ENCODE results near the gene MYO18B. TPM values are rescaled to one million over a fixed set of nuclear protein-coding genes. Genes with fewer than 3 reads are reported as not detected.

Gene MYO18B
- polyA plus RNA-seq, 3 donors, result not detected

DNA sequence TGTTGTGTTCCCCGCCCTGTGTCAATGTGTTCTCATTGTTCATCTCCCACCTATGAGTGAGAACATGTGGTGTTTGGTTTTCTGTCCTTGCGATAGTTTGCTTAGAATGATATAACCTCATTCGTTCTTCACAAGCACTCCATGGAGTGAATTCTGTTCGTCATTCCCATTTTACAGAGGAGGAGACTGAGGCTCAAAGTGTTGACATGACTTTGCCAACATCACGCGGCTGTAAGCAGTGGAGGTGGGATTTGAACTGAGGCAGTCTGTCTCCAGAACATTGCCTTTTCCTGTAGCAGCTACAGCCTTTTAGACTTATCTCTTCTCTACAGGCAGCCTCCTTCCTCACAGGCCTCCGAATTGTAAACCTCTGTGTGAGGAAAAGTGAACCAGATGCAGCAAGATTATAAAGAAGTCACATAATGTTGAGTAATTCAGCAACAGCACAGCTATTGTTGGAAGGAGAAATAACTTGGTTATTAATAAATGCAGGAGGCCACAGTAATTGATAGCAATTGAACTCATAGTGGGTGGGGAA lies 74.6 kb downstream of the MYO18B start:
- H3K79me2 ChIP-seq (ENCODE audit: insufficient read depth, low read length), result no peaks in the 10 kb centered on the region
- intact Hi-C loops (cut with micrococcal nuclease), result no loop called here
- Mint-ChIP-seq H3K27ac (no peak overlapping the region), H3K4me3 (no peak overlapping the region), H3K36me3 (no peaks in the 10 kb centered on the region), H3K9me3 (peaks cover 0 to 7% (median 0%) of the 10 kb centered on the region in 7 donors), H3K4me1 (no peaks in the 10 kb centered on the region), H3K27me3 (ENCODE audit: low read depth in 3 of 3) (peaks cover 2 to 13% (median 9%) of the 10 kb centered on the region in 3 donors)
- no peak overlapping the region for H3K27ac ChIP-seq (ENCODE audit: low read depth in 1 of 2, low read length in 2 of 2)
- H4K20me1 ChIP-seq (ENCODE audit: insufficient read depth, low read length), result no peaks in the 10 kb centered on the region
- H3K9ac ChIP-seq (ENCODE audit: insufficient read depth, low read length, poor library complexity, severe bottlenecking), result no peak overlapping the region
- TF ChIP-seq, protein P1, sequence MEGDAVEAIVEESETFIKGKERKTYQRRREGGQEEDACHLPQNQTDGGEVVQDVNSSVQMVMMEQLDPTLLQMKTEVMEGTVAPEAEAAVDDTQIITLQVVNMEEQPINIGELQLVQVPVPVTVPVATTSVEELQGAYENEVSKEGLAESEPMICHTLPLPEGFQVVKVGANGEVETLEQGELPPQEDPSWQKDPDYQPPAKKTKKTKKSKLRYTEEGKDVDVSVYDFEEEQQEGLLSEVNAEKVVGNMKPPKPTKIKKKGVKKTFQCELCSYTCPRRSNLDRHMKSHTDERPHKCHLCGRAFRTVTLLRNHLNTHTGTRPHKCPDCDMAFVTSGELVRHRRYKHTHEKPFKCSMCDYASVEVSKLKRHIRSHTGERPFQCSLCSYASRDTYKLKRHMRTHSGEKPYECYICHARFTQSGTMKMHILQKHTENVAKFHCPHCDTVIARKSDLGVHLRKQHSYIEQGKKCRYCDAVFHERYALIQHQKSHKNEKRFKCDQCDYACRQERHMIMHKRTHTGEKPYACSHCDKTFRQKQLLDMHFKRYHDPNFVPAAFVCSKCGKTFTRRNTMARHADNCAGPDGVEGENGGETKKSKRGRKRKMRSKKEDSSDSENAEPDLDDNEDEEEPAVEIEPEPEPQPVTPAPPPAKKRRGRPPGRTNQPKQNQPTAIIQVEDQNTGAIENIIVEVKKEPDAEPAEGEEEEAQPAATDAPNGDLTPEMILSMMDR (IDR thresholded peaks at IDR 0.05), result no peak
- no peak for DNase-seq
- no peak overlapping the region for H2AFZ ChIP-seq (ENCODE audit: insufficient read depth, low read depth, low read length, poor library complexity, severe bottlenecking)
- H3K36me3 ChIP-seq (replicated peaks in 1 of 2; ENCODE audit: control insufficient read depth in 1 of 2, insufficient read depth in 2 of 2, low read length in 2 of 2), result no peaks in the 10 kb centered on the region
- H3K4me2 ChIP-seq (replicated peaks; ENCODE audit: extremely low read depth, low read length, poor library complexity, severe bottlenecking), result no peak overlapping the region
- H3K4me1 ChIP-seq (ENCODE audit: control insufficient read depth in 1 of 2, insufficient read depth in 2 of 2, low read length in 2 of 2), result no peaks in the 10 kb centered on the region
- WGBS (ENCODE audit: insufficient coverage), result no CpG with 5 or more reads among the region's 7 CpGs
- H3K27me3 ChIP-seq (ENCODE audit: control insufficient read depth in 2 of 2, insufficient read depth in 2 of 2, low read length in 2 of 2), result peaks cover 0 to 2% of the 10 kb centered on the region in 2 donors
- no peaks in the 10 kb centered on the region for H3K9me3 ChIP-seq (replicated peaks in 1 of 2; ENCODE audit: control insufficient read depth in 1 of 2, insufficient read depth in 1 of 2, low read length in 2 of 2)
- H3K4me3 ChIP-seq (replicated peaks in 1 of 3; ENCODE audit: low read depth in 2 of 3, low read length in 3 of 3), result no peak overlapping the region

DNA sequence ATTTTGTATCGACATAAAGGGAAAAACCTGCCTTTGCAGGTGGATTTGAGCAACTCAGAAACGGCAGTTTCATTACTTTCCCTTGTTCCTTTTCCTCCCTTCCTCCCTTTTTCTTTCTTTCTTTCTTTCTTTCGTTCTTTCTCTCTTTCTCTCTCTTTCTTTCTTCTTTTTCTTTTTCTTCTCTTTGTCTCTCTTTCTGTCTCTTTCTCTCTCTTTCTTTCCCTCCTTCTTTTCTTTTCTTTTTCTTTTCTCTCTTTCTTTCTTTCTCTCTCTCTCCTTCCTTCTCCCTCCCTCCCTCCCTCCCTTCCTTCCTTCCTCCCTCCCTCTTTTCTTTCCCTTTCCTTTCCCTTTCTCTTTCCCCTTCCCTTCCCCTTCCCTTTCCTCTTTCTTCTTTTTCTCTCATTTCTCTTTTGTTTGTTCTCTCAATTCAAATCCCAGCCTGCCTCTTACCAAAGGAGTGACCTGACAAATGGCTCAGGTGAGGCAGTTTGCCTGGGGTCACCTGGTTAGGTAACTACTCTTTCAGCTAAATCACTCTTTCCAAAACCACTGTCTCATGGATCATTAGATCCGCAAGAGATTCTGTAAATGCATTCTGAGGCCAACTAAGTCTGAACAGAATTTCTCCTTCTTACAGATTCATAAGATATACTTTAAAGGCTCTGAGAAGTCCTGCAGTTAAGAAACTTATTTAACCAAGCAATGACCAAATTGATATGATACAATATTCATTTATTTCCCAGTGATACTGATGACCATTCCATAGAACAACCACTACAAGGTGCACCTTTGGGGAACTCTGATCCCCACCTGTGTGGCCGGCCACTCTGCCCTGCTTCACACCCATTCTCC lies 75.3 kb downstream of the MYO18B start:
- Histone ChIP-seq H3K27ac (ENCODE audit: low read depth in 1 of 2, low read length in 2 of 2) (no peak overlapping the region), H3K9me3 (replicated peaks in 1 of 2; ENCODE audit: control insufficient read depth in 1 of 2, insufficient read depth in 1 of 2, low read length in 2 of 2) (peaks cover 0 to 4% of the 10 kb centered on the region in 2 donors), H3K27me3 (ENCODE audit: control insufficient read depth in 2 of 2, insufficient read depth in 2 of 2, low read length in 2 of 2) (peaks cover 0 to 2% of the 10 kb centered on the region in 2 donors), H3K4me2 (replicated peaks; ENCODE audit: extremely low read depth, low read length, poor library complexity, severe bottlenecking) (no peak overlapping the region), H3K36me3 (replicated peaks in 1 of 2; ENCODE audit: control insufficient read depth in 1 of 2, insufficient read depth in 2 of 2, low read length in 2 of 2) (no peaks in the 10 kb centered on the region), H3K79me2 (ENCODE audit: insufficient read depth, low read length) (no peaks in the 10 kb centered on the region), H4K20me1 (ENCODE audit: insufficient read depth, low read length) (no peaks in the 10 kb centered on the region), H3K4me1 (ENCODE audit: control insufficient read depth in 1 of 2, insufficient read depth in 2 of 2, low read length in 2 of 2) (no peaks in the 10 kb centered on the region), H3K9ac (ENCODE audit: insufficient read depth, low read length, poor library complexity, severe bottlenecking) (no peak overlapping the region), H3K4me3 (replicated peaks in 1 of 3; ENCODE audit: low read depth in 2 of 3, low read length in 3 of 3) (no peak overlapping the region), H2AFZ (ENCODE audit: insufficient read depth, low read depth, low read length, poor library complexity, severe bottlenecking) (no peak overlapping the region)
- Mint-ChIP-seq H3K27me3 (ENCODE audit: low read depth in 3 of 3) (peaks cover 4 to 11% (median 9%) of the 10 kb centered on the region in 3 donors), H3K4me1 (no peaks in the 10 kb centered on the region), H3K4me3 (no peak overlapping the region), H3K36me3 (no peaks in the 10 kb centered on the region), H3K27ac (no peak overlapping the region), H3K9me3 (peaks cover 0 to 7% (median under 1%) of the 10 kb centered on the region in 7 donors)
- WGBS (ENCODE audit: insufficient coverage), result 75% methylated on average over 4 of the region's 5 CpGs
- intact Hi-C loops (cut with micrococcal nuclease), result no loop called here
- TF ChIP-seq, protein P1 (IDR thresholded peaks at IDR 0.05), result no peak
- DNase-seq, result no peak
